Activated naive CD8-positive, alpha-beta T cell treated with anti-CD3 and anti-CD28 coated beads, Interleukin-2, amount 50 U/mL, for 24 hours (primary cell): ENCODE measurements around the gene PACSIN1.

ENCODE experiments used
- ATAC-seq: fragments of 150-1000 bp; cut with Tn5 transposase; one replicate; pipeline ENCODE4 v1.10.0; 2021
- DNase-seq: peaks from one replicate; pipeline ENCODE4 v3.0.0; 2021
- H3K27ac Mint-ChIP-seq: one replicate; pipeline ENCODE4 v1.8.0; 2021; ENCODE audit warnings: mild to moderate bottlenecking, mixed read lengths
- H3K27me3 Mint-ChIP-seq: one replicate; pipeline ENCODE4 v1.8.0; 2021; ENCODE audit warnings: mixed read lengths
- H3K36me3 Mint-ChIP-seq: one replicate; pipeline ENCODE4 v1.8.0; 2021; ENCODE audit warnings: low read depth, mixed read lengths
- H3K4me1 Mint-ChIP-seq: one replicate; pipeline ENCODE4 v1.8.0; 2021; ENCODE audit warnings: mixed read lengths
- H3K4me3 Mint-ChIP-seq: one replicate; pipeline ENCODE4 v1.8.0; 2021; ENCODE audit warnings: mild to moderate bottlenecking, moderate library complexity, mixed read lengths
- H3K9me3 Mint-ChIP-seq: one replicate; pipeline ENCODE4 v1.8.0; 2021; ENCODE audit warnings: mixed read lengths

The PACSIN1 gene

DNA sequence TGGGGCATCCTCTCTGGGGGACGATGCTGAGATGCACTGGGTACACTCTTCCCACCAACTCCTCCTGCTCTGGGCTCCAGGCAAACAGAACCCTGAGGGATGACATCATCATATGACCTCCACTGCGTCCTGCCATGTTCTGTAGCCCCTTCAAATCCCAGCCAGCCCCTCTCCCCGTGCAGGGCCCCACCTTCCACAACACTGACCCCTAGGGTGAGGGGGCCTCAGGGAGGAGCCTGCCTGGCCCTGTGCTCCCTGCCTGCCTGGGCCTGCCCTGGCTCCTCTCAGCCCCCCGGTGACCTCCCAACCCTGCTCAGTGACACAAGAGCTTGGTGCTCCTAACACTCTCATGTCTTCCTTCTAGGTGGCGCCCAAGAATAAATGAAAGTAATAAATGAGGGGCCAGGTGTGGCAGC is 99.9 kb downstream of the PACSIN1 start:
- ATAC-seq (no peak), DNase-seq (no peak)
- Mint-ChIP-seq H3K4me1 (no peaks in the 10 kb centered on the region), H3K4me3 (no peak overlapping the region), H3K27me3 (peaks cover 5% of the 10 kb centered on the region), H3K36me3 (no peaks in the 10 kb centered on the region), H3K27ac (no peak overlapping the region), H3K9me3 (no peaks in the 10 kb centered on the region)

DNA sequence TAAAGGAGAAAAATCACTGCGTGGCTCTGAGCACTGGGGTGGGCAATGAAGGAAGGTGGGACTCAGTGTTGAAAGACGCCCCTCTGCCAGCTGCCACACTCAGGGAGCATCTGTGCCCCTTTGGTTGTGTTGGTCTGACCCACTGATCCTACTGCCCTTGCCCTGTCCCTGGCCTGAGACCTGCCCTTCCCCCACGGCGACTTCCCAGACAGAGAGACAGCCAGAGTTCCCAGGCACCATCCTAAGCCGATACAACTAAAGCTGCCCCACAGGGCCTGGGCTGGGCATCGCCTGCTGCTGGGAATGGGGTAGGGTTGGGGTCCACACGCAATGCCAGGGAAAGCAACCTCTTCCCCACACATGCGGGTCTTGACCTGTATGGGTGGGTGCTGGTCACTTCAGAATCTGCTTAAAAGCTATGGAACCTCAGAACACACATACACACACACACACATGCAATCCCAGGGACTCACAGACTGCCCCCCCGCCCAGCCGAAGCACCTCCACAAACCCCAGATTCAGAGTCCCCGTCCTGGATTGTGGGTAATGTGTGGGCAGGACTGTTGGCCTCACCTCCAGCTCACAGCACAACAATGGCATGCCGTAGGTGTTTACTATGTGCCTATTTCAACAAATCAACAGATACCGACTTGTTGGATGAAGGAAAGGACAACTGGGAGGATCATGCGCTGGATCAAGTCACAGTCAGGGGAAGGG is 101.1 kb downstream of the PACSIN1 start:
- Mint-ChIP-seq H3K4me1 (no peaks in the 10 kb centered on the region), H3K27me3 (peaks cover 5% of the 10 kb centered on the region), H3K9me3 (no peaks in the 10 kb centered on the region), H3K4me3 (no peak overlapping the region), H3K27ac (no peak overlapping the region), H3K36me3 (no peaks in the 10 kb centered on the region)
- DNase-seq = no peak
- no peak for ATAC-seq

DNA sequence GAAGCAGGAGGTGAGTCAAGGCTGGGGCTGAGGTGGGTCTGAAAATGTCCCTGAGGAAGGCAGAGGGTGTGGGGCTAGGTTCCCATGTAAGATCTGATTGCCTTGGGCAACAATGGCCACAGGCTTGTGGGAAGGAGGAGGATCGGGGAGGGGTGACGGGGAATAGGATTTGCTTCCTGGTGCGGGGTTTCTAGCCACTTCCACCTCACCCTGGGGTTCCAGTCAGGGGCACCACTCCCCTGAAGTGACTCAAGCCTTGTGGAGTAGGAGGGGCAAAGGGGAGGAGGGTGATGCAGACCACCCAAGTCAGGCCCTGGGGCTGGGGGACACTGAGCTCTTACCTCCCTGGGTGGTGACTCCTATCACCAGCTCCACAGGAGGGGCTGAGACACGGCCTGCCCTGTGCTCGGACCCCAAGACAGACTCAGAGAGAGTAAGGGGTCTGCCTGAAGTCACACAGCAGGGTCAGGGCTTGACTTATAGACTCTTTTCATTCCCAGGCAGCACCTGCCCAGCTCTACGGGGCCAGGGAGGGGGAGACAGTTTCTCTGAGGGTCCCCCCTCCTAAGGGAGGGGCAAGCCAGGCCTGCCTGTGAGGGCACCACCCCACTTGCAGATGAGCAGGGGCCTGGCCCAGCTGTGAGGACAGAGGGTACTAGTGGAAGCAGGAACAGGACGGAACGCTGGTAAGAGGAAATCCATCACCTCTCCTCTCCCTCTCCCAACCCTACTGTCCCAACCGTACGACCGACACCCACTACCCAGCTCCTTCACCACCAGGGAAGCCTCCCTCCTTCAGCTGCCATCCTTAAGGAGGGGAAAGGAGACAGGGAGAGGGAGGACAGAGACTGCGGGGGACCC is 102.7 kb downstream of the PACSIN1 start:
- Mint-ChIP-seq H3K4me1 (no peaks in the 10 kb centered on the region), H3K4me3 (no peak overlapping the region), H3K27ac (no peak overlapping the region), H3K27me3 (peaks cover 5% of the 10 kb centered on the region), H3K9me3 (no peaks in the 10 kb centered on the region), H3K36me3 (no peaks in the 10 kb centered on the region)
- DNase-seq = no peak
- no peak for ATAC-seq

DNA sequence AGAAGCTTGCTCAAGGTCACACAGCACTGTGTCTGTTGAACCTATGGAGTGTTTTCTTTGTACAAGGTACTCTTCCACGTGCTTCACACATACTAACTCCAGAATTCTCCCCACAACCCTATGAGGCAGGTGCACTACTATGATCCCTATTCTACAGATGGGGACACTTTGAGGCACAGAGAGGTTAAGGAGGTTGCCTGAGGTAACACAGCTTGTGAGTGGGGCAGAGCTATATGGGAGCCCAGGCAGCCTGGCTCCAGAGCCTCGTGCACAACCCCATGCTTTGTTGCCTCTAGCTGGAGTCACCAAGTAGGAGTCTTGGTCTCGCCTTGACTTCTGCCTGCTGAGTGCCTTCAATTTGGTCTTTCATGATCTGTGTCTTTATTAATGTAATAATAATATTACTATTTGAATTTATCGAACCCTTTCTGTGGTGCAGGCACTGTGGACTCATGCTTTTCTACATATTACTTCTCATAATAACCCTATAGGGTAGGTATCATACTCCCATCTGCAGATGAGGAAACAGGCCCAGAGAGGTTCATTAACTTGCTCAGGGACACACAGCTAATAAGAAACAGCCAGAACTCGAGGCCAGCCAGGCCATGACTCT is 103.6 kb downstream of the PACSIN1 start:
- H3K4me1 Mint-ChIP-seq = no peaks in the 10 kb centered on the region
- no peaks in the 10 kb centered on the region for H3K9me3 Mint-ChIP-seq
- no peak overlapping the region for H3K27ac Mint-ChIP-seq
- no peak overlapping the region for H3K4me3 Mint-ChIP-seq
- no peak for ATAC-seq
- H3K27me3 Mint-ChIP-seq = peaks cover 5% of the 10 kb centered on the region
- no peaks in the 10 kb centered on the region for H3K36me3 Mint-ChIP-seq
- no peak for DNase-seq

DNA sequence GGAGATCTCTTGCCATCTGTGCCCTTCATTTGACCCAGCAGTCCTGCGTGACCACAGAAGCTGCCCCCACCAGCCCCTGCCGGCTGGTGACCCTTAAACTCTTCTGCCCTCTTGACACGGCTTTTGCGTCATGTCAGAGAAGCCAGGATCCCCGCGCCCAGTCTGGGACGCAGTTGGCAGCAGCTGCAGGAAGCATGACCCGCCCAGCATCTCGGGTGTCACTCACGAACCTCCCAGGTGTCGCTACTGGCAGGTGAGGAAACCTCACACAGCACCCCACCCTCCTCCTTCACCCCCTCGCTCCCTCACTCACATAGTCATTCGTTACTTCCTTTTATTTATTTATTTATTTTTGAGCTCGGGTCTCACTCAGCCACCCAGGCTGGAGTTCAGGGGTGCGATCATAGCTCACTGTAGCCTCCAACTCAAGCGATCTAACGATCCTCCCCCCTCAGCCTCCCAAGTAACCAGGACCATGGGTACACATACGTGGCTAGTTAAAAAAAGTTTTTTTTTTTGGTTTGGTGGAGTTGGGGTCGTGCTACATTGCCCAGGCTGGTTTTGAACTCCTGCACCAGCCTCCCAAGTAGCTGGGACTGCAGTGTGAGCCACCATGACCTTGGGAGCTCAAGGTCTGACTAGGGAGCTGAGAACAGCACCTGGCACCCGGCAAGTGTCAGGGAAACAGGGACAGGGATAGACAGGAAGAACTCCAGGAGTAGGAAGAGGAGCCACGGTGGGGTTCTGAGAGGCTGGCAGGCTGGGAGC is 104.4 kb downstream of the PACSIN1 start:
- H3K27ac Mint-ChIP-seq = no peak overlapping the region
- DNase-seq (no peak), ATAC-seq (no peak)
- peaks cover 5% of the 10 kb centered on the region for H3K27me3 Mint-ChIP-seq
- H3K4me3 Mint-ChIP-seq = no peak overlapping the region
- no peaks in the 10 kb centered on the region for H3K36me3 Mint-ChIP-seq
- H3K9me3 Mint-ChIP-seq = no peaks in the 10 kb centered on the region
- H3K4me1 Mint-ChIP-seq = no peaks in the 10 kb centered on the region

DNA sequence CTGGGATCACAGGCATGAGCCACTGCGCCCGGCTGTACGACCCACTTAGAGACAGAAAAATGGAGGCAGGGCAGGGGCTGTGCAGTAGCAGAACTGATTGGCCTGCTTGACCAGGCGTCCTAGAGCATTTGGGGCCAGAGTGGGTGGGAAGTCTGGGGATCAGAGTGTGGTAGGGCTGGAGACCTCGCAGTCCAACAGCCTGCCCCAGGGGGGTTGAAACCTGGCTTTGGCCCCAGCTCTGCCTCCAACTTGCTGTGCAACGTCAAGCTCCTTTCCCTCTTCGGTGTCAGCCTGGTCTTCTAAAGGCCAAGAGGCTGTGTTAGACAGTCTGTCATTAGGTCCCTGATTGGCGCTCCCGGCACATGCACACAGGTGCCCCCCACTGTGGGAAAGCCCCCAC is 105.5 kb downstream of the PACSIN1 start:
- Mint-ChIP-seq H3K9me3 (no peaks in the 10 kb centered on the region), H3K27ac (no peak overlapping the region), H3K27me3 (no peaks in the 10 kb centered on the region), H3K36me3 (no peaks in the 10 kb centered on the region), H3K4me3 (no peak overlapping the region), H3K4me1 (no peaks in the 10 kb centered on the region)
- DNase-seq (no peak), ATAC-seq (no peak)

DNA sequence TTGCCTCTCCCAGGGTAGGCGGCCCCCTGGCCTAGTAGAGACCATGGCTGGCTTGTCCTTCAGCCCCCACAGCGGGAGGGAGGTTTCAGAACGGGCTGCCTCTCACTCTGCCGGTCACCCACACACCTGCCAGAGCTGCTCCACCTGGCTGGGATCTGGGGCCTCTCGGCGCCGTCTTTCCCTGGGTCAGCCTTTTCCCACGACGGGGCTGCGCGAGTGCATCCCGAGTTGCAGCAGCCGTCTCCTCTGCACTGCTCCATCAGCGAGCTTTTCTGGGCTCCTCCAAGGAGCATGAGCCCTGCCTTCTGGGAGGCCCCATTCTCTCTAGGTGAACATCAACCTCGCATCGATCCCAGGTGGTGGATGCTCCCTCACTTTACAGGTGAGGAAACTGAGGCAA is 106.1 kb downstream of the PACSIN1 start:
- ATAC-seq = no peak

DNA sequence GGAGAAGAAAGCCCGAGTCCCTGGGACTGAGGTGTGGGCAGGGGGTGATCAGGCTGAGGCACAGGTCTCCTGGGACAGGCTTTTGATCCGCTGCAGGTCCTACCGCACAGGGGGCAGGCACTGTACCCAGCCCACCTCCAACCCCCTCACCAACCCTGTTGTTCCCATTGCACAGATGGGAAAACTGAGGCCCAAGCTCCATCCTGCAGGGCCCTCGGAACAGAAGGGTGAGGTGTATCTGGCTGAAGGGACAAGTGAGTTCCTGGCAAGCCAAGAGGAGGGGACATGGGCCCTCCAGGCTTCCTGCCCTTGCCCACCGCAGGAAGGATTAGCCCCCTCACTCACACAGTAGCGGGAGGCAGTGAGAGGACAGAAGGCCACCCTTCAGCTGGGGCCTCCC is 106.7 kb downstream of the PACSIN1 start:
- no peak for DNase-seq
- H3K27me3 Mint-ChIP-seq = no peaks in the 10 kb centered on the region
- no peaks in the 10 kb centered on the region for H3K36me3 Mint-ChIP-seq
- no peaks in the 10 kb centered on the region for H3K4me1 Mint-ChIP-seq
- ATAC-seq = no peak
- H3K4me3 Mint-ChIP-seq = no peak overlapping the region
- peak overlapping the region; percentile 6 for H3K27ac Mint-ChIP-seq
- no peaks in the 10 kb centered on the region for H3K9me3 Mint-ChIP-seq

More for the DNA sequence above, 106.1 kb downstream of the PACSIN1 start:
- Mint-ChIP-seq H3K27me3 (no peaks in the 10 kb centered on the region), H3K4me3 (no peak overlapping the region), H3K9me3 (no peaks in the 10 kb centered on the region), H3K36me3 (no peaks in the 10 kb centered on the region), H3K27ac (no peak overlapping the region), H3K4me1 (no peaks in the 10 kb centered on the region)
- no peak for DNase-seq

DNA sequence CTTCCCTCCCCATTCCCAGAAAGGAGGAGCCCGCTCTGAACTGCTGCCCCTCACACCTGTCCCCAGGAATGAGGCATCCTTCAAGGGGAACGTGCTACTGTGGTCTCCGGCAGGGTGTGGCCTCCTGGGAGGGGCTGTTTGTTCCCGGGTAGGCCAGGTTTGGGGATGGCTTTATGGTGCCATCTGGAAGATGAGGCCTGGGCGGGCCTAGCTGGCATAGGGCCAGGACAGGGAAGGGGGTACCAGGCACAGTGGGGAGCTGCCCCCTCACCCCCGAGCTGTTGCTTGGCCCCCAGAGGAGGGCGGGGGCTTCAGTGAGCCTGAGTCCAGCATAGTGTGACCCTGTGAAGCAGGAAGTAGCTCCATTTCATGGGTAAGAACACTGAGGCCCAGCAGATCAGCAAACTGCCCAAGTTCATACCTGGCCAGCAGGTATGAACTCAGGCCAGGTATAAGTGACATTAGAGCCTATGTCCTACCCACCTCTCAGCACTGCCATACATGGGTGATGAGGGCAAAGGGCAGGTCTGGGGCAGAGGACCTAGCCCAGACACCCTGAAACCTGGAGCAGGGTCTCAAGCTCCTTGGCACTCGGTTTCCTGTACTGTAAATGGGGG is 107.8 kb downstream of the PACSIN1 start:
- H3K9me3 Mint-ChIP-seq = no peaks in the 10 kb centered on the region
- no peaks in the 10 kb centered on the region for H3K4me1 Mint-ChIP-seq
- H3K27ac Mint-ChIP-seq = no peak overlapping the region
- ATAC-seq (no peak), DNase-seq (no peak)
- no peaks in the 10 kb centered on the region for H3K27me3 Mint-ChIP-seq
- no peak overlapping the region for H3K4me3 Mint-ChIP-seq
- no peaks in the 10 kb centered on the region for H3K36me3 Mint-ChIP-seq

DNA sequence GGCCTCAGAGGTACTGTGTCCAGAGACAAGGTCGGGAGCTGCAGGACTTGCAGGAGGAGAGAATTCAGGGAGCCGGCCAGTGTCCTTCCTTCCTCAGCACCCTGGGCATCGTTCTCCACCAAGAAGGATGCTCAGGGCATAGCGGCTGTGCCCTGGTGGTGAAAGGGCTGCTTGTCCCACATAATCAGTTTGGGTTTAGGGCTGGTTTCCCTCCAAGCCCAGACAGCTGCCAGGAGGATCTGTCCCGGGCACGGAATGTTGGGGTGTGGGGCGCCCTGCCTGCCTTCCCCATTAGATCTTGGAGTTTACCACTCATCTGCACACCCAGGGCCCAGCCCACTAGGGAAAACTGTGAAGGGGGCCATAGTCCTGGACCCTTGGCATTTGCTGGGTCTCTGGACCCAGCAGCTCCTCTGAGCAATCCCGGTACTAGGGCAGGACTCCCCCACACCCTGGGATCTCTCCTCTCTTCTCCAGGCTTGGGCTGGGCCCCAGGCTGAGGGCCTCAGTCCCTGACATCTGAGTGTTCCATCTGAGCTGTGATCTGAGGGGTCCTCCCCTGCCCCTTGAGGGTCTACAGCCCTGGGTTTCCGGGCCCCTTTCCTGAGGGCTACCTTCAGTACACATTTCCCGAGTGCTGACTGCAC is 108.9 kb downstream of the PACSIN1 start:
- ATAC-seq (no peak), DNase-seq (no peak)
- Mint-ChIP-seq H3K36me3 (no peaks in the 10 kb centered on the region), H3K9me3 (no peaks in the 10 kb centered on the region), H3K4me1 (no peaks in the 10 kb centered on the region), H3K27ac (no peak overlapping the region), H3K27me3 (no peaks in the 10 kb centered on the region), H3K4me3 (no peak overlapping the region)

DNA sequence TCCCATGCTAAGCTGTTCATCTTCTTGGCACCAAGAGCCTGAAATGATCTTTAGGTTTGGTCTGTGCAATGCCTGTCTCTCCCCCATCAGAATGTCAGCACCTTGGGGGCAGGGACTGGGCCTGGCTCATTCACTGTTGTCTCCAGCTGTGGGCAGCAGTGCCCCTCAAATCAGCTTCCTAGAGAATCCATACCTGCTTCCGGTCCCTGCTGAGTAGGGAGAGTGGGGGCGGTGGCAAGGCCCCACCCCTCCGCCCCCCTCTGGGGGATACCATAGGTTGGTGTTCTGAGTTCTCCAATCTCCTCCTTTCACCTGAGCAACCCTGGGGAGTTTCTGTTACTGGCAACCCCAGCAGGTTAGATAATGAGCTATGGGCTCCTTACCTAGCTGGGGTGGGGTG is 109.5 kb downstream of the PACSIN1 start:
- Mint-ChIP-seq H3K27me3 (no peaks in the 10 kb centered on the region), H3K27ac (no peak overlapping the region), H3K4me3 (no peak overlapping the region), H3K4me1 (no peaks in the 10 kb centered on the region), H3K9me3 (no peaks in the 10 kb centered on the region), H3K36me3 (no peaks in the 10 kb centered on the region)
- no peak for ATAC-seq
- DNase-seq = no peak

DNA sequence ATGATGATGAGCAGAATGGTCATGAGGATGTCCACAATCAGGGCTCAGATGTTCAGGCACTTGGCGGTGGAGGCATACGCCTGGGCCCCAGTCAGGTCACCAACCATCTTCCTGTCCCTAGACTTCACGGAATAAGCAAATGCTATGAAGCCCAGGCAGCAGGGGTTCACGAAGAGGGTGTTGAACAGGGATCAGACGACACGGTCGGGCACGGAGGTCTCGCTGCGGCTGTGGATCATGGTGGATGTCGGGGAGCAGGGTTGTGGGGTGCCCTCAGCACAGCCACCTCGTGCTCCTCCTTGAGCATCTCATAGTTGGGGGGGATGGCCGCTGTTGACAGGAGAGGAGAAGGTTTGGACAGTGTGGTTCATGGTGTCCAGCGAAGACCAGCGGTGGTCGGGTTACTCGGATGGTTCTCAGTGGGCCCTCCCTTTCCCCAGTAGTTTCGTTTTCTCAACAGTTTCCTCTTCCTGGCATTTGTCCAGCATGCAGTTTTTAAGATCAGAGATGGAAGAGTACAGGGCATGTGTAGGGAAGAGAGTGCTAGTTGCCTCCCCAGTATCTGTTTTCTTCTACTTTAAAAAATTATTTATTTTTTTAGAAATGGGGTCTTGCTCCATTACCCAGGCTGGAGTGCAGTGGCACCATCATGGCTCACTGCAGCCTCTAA is 110.5 kb downstream of the PACSIN1 start:
- Mint-ChIP-seq H3K4me1 (no peaks in the 10 kb centered on the region), H3K4me3 (no peak overlapping the region), H3K36me3 (no peaks in the 10 kb centered on the region), H3K27ac (no peak overlapping the region), H3K27me3 (no peaks in the 10 kb centered on the region), H3K9me3 (no peaks in the 10 kb centered on the region)
- DNase-seq (no peak), ATAC-seq (no peak)

DNA sequence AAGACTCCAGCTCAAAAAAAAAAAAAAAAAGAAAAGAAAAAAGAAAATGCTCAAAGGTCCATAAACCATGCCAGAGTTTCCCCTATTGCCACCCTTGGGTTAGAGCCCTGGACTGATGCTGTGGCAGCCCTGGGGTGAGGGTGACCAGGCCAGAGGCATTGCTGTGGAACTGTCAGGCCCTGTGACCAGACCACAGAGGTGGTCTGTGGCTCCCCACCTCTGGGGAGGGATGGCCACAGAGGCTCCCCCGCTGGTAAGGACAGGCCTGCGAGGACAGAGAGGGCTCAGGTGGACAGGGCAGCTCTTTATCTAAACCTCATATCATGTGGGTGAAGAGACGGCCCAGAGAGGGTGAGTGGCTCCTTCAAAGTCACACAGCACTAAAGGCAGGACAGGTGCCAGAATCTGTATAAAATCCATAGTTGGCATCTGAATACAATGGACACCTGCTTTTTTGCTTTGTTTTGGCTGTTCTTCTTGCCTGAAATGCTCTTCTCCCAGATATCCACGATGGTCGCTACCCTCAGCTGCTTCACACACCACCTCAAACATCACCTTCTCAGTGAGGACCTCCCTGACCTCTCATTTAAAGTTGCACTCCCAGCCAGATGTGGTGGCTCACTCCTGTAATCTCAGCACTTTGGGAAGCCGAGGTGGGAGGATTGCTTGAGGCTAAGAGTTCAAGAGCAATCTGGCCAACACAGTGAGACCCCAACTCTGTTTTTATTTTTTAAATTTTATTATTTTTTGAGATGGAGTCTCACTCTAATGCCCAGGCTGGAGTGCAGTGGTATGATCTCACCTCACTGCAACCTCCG is 112.8 kb downstream of the PACSIN1 start:
- ATAC-seq (no peak), DNase-seq (no peak)
- Mint-ChIP-seq H3K27me3 (no peaks in the 10 kb centered on the region), H3K9me3 (no peaks in the 10 kb centered on the region), H3K27ac (no peak overlapping the region), H3K4me3 (no peak overlapping the region), H3K4me1 (no peaks in the 10 kb centered on the region), H3K36me3 (no peaks in the 10 kb centered on the region)
